GM19455 (cell line): ENCODE measurements around the gene ZNF329.
"Not testable (repeated sequence)": the region's sequence is repeated elsewhere in the genome, so short reads cannot be mapped to it uniquely, and the experiment has no call there.

ENCODE experiments used
- ATAC-seq: cut with Tn5 transposase; IDR thresholded peaks from one replicate; pipeline ENCODE4 v1.9.1; 2021; ENCODE audit not compliant: unreplicated experiment

The ZNF329 gene

GRCh38 chr19:58150328-58150921 lies at the start of gene ZNF329:
Gene ZNF329, minus strand, starts transcription at chr19:58150789. Its CDS starts 21,286 bp downstream, at chr19:58129503.
- no peak for ATAC-seq

- no peak for ATAC-seq
Observed at GRCh38 chr19:58196901-58197616, 46.5 kb upstream of the ZNF329 start.

GRCh38 chr19:58183817-58184215 lies 33.2 kb upstream of the ZNF329 start:
- ATAC-seq = peak; percentile 7

GRCh38 chr19:58182989-58183816 lies 32.6 kb upstream of the ZNF329 start, which contains the start of gene ZNF274:
Gene ZNF274, plus strand, starts transcription at chr19:58183061. Its CDS starts 905 bp downstream, at chr19:58183966.
- peak; percentile 88 for ATAC-seq

GRCh38 chr19:58182577-58182988 lies 32.0 kb upstream of the ZNF329 start:
- no peak for ATAC-seq

GRCh38 chr19:58181902-58182576 lies 31.4 kb upstream of the ZNF329 start:
- ATAC-seq = no peak

- no peak for ATAC-seq
Observed at GRCh38 chr19:58170860-58171259, 20.3 kb upstream of the ZNF329 start.

- ATAC-seq = no peak
Observed at GRCh38 chr19:58166708-58167280, 16.2 kb upstream of the ZNF329 start.

- ATAC-seq = no peak
Observed at GRCh38 chr19:58166268-58166667, 15.7 kb upstream of the ZNF329 start.

GRCh38 chr19:58157045-58157728 lies 6.6 kb upstream of the ZNF329 start:
- ATAC-seq = no peak

- peak; percentile 58 for ATAC-seq
Observed at GRCh38 chr19:58154679-58155648, 4.4 kb upstream of the ZNF329 start.

- no peak for ATAC-seq
Observed at GRCh38 chr19:58154287-58154678, 3.7 kb upstream of the ZNF329 start.

- ATAC-seq = no peak
Observed at GRCh38 chr19:58153386-58153785, 2.8 kb upstream of the ZNF329 start.

- not testable (repeated sequence) for ATAC-seq
Observed at GRCh38 chr19:58147475-58147874, 3.1 kb downstream of the ZNF329 start.

GRCh38 chr19:58145849-58146248 lies 4.7 kb downstream of the ZNF329 start:
- ATAC-seq = no peak

GRCh38 chr19:58134244-58134643 lies 16.3 kb downstream of the ZNF329 start:
- ATAC-seq = no peak

GRCh38 chr19:58129284-58129683 lies 21.3 kb downstream of the ZNF329 start:
- no peak for ATAC-seq

- no peak for ATAC-seq
Observed at GRCh38 chr19:58128041-58128685, 22.4 kb downstream of the ZNF329 start.

GRCh38 chr19:58123354-58123753 lies 27.2 kb downstream of the ZNF329 start:
- no peak for ATAC-seq
